ENCODE data around the gene SPTSSA.
A peak's percentile ranks its signal among the peaks of the same experiment; 100 is the strongest.
"Not testable (repeated sequence)": the region's sequence is repeated elsewhere in the genome, so short reads cannot be mapped to it uniquely, and the experiment has no call there.

SPTSSA gene, protein sequence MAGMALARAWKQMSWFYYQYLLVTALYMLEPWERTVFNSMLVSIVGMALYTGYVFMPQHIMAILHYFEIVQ

DNA sequence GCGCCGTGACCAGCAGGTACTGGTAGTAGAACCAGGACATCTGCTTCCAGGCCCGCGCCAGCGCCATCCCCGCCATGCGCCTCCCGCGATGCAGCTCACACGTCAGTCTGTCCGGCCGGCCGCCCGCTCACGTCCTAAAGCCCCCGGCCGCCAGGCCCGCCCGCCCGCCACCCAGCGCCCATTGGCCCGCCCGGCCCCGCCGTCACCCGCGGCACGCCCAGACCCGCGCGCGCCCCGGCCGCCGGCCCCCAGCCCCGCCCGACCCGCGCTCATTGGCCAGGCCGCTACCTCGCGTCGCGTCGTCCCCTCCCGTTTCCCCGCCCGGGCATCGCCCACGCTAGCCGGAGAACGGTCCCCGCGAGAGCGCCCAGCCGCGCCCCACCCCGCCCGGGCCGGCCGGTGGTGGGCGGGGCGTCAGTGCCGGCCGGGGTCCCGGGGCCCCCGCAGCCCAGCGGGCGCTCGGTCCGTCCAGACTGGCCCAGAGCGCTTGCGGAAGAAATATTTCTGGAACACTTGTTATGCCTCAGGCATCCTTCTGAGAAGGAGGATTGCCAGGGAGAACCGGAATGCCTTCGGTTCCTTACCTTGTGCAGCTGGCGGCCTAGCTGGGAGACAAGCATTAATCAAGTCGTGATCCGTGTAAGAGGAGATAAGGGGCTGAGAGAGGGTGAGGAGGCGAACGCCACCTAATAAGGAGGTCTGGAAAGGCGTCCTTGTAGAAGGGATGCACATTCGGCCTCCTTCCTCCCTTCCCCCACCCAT is at the start of gene SPTSSA:
TSS of gene SPTSSA (minus strand) at position 109 of the 762 bp plus-strand sequence. CDS start at position 76, 33 bp downstream.
- peak; percentile 76 for DNase-seq

DNA sequence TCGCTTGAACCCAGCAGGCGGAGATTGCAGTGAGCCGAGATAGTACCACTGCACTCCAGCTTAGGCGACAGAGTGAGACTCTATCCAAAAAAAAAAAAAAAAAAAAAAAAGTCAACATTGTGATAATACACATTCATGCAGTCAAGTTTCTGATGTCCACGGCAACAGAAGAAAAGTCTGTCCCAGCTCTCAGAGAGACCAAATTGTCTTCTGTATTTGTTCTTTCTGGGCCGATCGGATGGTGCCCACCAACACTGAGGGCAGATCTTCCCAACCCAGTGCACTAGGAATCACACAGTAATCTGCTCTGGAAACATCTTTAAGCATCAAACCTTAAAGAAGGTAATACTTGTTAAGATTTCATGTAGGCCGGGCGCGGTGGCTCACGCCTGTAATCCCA is 45.8 kb upstream of the SPTSSA start:
- DNase-seq: no peak

DNA sequence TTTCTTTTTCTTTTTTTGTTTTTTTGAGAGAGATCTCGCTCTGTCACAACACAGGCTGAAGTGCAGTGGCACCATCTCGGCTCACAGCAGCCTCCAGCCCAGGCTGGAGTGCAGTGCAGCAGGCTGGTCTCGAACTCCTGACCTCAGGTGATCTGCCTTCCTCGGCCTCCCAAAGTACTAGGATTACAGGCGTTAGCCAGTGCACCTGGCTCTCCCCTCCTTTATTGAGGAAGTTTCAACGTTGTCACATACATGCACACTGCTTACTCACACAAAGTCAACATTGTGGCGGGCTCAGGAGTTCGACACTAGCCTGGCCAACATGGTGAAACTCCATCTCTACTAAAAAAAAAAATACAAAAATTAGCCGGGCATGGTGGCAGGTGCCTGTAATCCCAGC is 45.4 kb upstream of the SPTSSA start:
- DNase-seq: no peak

DNA sequence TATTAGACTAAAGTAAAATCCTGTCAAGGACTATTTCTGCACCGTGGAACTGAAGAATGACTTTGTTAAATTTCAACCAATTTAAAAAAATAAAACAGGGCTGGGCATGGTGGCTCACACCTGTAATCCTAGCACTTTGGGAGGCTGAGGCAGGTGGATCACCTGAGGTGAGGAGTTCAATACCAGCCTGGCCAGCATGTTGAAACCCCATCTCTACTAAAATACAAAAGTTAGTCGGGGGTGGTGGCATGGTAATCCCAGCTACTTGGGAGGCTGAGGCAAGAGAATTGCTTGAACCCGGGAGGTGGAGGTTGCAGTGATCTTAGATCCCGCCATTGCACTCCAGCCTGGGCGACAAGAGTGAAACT is 43.1 kb upstream of the SPTSSA start:
- not testable (repeated sequence) for DNase-seq

DNA sequence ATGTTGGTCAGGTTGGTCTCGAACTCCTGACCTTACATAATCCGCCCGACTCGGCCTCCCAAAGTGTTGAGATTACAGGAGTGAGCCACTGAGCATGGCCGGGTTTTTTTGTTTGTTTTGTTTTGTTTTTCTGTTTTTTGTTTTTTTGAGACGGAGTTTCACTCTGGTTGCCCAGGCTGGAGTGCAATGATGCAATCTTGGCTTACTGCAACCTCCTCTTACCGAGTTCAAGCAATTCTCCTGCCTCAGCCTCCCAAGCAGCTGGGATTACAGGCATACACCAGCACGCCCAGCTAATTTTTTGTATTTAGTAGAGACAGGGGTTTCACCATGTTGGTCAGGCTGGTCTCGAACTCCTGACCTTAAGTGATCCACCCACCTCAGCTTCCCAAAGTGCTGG is 42.0 kb upstream of the SPTSSA start:
- not testable (repeated sequence) for DNase-seq

DNA sequence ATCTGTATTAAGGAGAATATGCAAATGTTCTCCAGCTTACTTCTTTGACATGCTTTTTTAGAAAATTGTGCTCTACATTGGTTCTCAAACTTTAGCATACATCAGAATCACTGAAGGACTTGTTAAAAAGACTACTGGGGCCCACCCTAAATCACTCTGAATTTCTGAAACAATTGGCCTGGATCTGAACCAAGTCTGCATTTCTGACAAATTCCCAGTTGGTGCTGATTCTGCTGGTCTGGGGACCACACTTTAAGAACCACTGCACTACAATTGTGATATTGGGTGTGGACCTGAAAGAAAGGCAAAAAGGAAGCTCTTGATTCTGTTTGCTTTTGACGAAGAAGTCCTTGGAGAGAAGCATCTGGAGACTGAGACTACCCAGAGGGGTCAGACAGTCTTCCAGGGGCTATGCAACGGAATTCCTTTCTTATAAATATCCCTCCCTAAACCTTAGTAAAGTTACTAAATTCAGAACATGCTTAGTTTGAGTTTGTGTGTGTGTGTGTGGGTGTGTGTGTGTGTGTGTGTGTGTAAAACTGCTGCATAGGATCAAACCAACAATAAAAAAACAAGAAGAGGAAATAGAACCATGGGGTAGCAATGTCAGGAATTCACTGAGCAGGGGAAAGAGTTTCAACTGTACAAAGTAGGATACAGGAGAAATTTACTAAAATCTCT is 40.6 kb upstream of the SPTSSA start:
- DNase-seq: no peak

DNA sequence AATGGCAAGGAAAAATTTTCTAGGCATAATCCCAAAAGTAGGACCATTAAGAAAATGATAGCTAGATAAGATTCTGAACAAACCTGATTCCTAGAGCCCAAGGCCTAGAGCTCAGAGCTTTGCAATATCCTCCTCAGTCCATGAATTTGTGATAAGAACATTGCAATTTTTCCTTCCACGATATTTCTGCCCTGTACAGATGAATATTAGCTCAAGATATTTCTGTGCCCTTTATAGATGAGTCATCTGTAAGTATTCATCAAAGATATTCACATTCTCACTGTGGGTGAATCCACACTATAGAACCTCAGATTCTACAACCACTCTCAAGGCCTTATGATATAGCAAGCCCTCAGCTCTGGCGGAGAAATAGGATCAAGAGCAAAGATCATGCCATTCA is 40.0 kb upstream of the SPTSSA start:
- no peak for DNase-seq

DNA sequence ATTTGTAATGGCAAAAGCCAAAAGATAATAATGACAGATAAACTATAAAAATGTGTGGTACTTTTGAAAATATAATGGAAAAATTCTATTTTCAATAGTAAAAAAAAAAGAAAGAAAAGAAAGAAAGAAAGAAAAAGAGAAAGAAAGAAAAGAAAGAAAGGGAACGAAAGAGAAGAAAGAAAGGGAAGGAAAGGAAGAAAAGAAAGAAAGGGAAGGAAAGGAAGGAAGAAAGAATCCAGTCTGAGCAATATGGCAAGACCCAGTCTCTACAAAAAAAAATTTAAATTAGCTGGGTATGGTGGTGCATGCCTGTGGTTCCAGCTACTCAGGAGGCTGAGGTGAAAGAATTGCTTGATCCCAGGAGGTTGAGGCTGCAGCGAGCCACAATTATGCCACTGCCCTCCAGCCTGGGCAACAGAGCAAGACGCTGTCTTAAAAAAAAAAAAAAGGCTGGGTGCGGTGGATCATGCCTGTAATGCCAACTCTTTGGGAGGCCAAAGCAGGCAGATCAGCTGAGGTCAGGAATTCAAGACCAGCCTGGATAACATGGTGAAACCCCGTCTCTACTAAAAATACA is 39.1 kb upstream of the SPTSSA start:
- no peak for DNase-seq

DNA sequence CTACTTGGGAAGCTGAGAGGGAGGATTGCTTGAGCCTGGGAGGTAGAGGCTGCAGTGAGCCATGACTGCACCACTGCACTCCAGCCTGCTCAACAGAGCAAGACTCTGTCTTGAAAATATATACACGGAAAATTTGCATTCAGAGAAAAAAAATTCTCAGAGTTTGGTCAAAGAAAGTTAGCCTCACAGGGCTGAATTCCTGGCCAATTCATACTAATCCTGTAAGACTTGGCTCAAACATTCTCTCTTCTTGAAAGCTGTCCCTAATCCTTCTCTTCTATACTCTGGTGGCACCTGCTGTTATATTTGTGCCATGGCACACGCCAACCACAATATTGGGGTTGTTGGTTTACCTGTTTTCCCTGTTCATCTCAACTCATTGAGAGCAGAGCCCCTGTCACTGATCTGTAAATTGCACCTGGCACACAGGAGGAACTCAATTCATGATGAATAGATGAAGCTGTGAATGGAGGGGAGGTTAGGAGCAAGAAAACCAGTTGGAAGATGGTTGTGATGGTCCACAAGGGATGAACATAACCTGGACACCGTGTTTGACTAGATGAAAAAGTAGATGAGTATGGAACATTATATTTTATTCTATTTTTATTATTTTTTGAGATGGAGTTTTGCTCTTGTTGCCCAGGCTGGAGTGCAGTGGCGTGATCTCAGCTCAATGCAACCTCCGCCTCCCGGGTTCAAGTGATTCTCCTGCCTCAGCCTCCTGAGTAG is 36.8 kb upstream of the SPTSSA start:
- DNase-seq: no peak

DNA sequence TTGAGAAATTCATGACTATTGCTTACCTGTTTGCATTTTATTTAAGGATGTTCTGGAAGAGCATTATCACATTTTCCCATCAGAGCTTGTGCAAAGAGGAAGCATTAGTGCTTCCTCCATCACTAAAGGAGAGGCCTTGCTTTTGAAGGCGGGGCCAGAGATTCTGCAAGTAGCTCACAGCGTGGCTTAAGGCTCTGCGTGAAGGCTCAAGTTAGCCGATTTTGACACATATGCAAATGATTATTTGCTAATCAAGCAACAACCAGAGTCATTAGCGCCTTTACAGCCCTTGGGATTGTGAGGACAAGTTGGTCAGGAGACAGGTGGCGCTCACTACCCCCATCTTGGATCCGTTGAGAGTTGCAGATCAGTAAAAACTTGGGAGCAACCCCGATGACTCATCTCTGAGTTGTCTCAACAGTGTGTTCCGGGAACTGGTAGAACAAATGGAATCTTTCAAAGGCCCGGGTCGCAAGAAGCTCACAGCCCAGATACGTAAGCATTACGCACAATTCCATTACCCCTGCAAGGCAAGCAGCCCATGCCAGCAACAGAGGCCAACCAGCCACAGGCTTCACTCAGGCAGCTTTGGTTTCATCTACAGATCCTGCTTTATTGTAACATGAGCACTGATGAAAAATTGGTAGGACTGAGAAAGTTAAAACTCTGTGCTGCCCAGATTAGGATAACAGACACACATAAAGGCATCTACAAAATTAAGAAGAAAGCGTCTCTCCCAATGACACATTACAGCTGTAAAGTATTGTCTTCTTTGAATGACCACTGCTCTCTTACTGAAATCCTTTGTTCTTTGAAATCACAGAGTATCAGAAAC is 34.9 kb upstream of the SPTSSA start:
- no peak for DNase-seq

DNA sequence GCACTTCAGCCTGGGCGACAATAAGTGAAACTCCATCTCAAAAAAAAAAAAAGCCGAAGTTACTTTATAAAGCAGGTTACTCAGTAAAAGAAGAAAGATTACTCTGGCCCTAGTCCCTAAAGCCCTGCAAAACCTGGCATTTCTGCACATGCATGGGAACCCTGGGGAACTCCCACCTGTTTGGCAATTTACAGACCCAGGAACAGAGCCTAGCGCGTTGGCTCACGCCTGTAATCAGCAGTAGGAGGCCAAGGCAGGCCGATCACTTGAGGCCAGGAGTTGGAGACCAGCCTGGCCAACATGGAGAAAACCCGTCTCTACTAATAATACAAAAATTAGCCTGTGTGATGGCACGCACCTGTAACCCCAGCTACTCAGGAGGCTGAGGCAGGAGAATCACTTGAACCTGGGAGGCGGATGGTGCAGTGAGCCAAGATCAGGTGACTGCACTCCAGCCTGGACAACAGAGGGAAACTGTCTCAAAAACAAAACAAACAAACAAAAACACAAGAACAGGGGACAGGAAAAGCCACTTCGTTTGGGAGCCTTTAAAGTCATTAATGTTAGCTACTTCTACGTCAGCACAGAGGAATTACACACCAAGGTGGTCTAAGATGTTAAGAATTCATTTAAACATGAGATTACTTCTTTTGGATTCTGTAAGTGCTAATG is 34.1 kb upstream of the SPTSSA start:
- DNase-seq: no peak

DNA sequence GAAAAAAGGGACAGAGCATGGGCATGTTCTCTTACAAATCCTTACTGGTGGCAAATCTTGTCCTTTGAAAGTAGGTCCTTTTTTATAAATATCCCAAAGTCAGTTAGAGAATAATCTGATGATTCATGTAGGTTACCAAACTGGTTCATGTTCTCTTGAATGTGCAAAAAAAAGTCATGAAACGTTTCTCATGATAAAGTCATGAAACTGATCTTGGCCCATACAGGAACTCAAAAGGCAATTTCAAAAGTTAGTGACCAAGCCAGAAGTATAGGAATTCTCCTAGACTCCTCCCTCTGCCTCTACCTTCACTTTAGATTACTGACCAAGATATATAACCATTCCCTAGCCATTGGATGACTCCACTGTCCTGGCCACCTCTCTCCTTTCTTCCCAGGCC is 27.3 kb upstream of the SPTSSA start:
- DNase-seq: no peak

DNA sequence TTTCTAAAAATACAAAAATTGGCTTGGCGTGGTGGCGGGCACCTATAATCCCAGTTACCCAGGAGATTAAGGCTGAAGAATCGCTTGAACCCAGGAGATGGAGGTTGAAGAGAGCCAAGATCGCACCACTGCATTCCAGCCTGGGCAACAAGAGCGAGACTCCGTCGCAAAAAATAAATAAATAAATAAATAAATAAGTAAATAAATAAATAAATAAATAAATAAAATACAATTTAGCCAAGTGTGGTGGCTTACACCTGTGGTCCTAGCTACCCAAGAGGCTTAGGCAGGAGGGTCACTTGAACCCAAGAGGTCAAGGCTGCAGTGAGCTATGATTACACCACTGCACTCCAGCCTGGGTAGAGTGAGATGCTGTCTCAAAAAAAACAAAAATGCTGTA is 26.5 kb upstream of the SPTSSA start:
- no peak for DNase-seq

DNA sequence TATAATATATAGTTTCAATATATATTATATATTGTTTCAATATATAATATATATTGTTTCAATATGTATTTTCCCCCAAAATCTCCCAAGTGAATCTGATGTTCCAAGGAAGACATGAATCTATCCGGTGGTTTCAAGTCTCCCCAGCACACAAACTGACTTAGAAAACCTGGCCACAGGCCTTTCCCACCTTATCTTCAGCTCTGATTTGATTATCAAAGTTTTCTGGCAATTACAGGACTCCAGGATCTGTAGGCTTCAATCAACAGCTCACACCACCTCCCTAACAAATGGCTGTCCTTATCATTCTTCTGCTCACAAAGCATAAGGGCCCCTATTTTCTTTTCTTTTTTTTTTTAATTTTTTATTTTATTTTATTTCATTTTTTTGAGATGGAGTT is 22.7 kb upstream of the SPTSSA start:
- no peak for DNase-seq

DNA sequence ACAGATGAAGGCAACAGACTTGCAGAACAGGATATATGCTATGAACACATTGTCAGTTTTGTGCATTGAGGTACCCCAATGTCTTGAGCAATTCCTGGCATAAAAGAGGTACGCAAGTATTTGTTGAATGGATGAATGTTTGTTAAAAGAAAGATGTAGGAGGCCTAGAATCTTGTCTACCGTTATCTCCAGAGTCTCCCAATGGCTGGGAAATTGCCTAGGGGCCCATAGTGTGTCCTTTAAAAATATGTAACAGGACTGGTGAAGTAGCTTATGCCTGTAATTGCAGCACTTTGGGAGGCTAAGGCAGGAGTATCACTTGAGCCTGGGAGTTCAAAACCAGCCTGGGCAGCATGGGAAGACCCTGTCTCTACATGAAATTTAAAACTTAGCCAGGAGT is 20.4 kb upstream of the SPTSSA start:
- no peak for DNase-seq

DNA sequence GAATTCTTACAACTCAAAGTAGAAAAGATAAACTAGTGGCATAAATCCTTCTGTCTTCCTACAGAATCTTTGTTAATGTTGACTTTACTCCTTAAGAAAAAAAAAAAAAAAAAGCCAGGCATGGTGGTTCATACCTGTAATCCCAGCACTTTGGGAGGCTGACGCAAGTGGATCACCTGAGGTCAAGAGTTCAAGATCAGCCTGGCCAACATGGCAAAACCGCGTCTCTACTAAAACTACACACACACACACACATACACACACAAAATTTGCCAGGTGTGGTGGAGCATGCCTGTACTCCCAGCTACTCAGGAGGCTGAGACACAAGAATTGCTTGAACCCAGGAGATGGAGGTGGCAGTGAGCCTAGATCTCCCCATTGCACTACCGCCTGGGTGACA is 17.7 kb upstream of the SPTSSA start:
- DNase-seq: no peak

DNA sequence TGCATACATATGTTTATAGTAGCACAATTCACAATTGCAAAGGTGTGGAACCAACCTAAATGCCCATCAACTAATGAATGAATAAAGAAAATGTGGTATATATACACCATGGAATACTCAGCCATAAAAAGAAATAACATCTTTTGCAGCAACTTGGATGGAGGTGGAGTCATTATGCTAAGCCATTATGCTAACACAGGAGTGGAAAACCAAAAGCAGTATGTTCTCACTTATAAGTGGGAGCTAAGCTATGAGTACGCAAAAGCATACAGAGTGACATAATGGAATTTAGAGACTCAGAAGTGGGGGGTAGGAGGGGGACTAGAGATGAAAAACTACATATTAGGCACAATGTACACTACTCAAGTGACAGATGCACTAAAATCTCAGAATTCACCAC is 16.2 kb upstream of the SPTSSA start:
- DNase-seq: no peak

DNA sequence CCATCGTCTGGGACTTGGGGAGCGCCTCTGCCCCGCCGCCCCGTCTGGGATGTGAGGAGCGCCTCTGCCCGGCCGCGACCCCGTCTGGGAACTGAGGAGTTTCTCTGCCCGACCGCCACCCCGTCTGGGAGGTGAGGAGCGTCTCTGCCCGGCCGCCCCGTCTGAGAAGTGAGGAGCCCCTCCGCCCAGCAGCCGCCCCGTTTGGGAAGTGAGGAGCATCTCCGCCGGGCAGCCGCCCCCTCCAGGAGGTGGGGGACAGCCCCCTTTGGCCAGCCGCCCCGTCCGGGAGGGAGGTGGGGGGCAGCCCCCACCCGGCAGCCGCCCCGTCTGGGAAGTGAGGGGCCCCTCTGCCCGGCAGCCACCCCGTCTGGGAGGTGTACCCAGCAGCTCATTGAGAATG is 14.0 kb upstream of the SPTSSA start:
- DNase-seq: not testable (repeated sequence)

DNA sequence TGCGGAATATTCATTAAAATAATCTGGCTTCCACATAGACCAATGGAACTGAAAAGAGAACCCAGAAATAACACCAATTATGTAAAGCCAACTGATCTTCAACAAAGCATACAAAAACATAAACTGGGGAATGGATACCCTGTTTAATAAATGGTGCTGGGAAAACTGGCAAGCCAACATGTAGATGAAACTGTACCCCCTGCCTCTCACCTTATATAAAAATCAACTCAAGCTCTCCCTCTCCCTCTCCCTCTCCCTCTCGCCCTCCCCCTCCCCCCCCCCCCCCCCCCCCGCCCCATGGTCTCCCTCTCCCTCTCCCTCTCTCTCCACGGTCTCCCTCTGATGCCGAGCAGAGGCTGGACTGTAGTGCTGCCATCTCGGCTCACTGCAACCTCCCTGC is 13.1 kb upstream of the SPTSSA start:
- no peak for DNase-seq

DNA sequence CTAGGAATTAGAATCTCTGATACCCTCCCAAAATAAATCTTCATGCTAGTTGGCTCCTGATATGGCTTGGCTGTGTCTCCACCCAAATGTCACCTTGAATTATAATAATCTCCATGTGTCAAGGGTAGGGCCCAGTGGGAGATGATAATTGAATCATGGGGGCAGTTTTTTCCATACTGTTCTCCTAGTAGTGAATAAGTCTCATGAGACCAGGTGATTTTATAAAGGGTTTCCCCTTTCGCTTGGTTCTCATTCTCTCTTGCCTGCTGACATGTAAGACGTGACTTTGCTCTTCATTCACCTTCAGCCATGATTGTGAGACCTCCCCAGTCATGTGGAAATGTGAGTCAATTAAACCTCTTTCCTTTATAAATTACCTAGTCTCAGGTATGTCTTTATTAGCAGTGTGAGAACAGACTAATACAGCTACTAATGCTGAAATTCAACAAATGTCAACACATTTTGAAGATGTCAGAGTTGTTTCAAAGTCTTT is 12.2 kb upstream of the SPTSSA start:
- no peak for DNase-seq

DNA sequence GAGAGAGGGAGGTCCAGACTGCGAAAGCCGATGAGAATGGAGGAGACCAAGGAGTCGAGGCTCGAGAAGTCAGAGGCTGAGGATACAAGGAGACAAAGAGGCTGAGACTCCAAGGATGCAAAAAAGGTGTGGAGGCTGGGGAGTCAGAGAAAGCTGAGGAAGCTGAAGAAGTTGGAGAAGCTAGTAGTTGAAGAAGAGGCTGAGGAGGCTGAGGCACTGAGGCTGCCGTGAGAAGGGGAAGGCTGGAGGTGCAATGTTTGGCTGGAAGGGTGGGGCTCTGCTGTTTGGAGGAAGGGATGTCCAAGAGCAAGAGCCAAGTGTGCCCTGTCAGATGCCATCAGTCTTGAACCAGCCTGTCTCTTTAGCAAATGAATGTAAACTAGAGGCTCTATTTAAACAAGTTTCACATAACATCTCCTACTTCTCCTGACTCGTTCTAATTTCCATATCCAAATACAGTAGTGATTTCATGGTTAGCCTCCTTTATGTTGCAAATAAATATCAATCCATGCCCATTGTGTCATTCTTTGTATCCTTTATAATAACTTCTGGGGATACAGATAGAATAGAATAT is 10.8 kb upstream of the SPTSSA start:
- no peak for DNase-seq
